Endothelial cell of umbilical vein (primary cell): ENCODE data around the gene UVRAG. TPM values are rescaled to one million over a fixed set of nuclear protein-coding genes. Genes with fewer than 3 reads are reported as not detected.

Experiments used
- BruUV-seq: library from RNA; stranded (reverse); fragments of 400-500 nt; replicated peaks from 2 replicates; lab custom pipeline; 2021; lab: Mats Ljungman, UMichigan
- CTCF ChIA-PET: fragments of 300-600, 350-600 bp; sonication (Branson Sonifier 250); formaldehyde crosslinking; loops from one replicate; lab custom pipeline; 2021; ENCODE audit warnings: antibody characterized with exemption, inconsistent platforms; lab: Charles Lee
- POLR2A ChIA-PET: fragments of 300-600, 350-600 bp; sonication (Branson Sonifier 250); formaldehyde crosslinking; loops from one replicate; lab custom pipeline; 2021; ENCODE audit warnings: antibody characterized with exemption, inconsistent platforms; lab: Charles Lee
- DNase-seq: peaks from one replicate; pipeline ENCODE4 v3.0.0-alpha.2; 2011; ENCODE audit warnings: low read depth, low spot score
- FAIRE-seq: peaks from 2 replicates; lab custom pipeline; 2011; peaks lifted over from hg19 to GRCh38; lab: Jason Lieb, UNC
- H2AFZ ChIP-seq: 2 replicates; pipeline ENCODE4 v1.6.0; 2012; ENCODE audit warnings: low read depth, low read length, control low read depth, inconsistent platforms
- H3K27ac ChIP-seq: 2 replicates; pipeline ENCODE4 v1.5.1; 2011; ENCODE audit warnings: low read depth, mild to moderate bottlenecking, control low read depth, low read length, moderate library complexity; ENCODE audit not compliant: insufficient read depth
- H3K27me3 ChIP-seq, 2 experiments: 2 replicates each; pipeline versions ENCODE4 v1.6.0 to v1.6.1; 2011; ENCODE audit warnings: low read length in 2 of 2, mixed read lengths in 1 of 2; ENCODE audit not compliant: control insufficient read depth in 2 of 2, insufficient read depth in 2 of 2
- H3K36me3 ChIP-seq, 2 experiments: 2 replicates in 1 of 2; 3 replicates in 1 of 2; pipeline ENCODE4 v1.5.1; 2011; ENCODE audit warnings: low read length in 2 of 2, mild to moderate bottlenecking in 1 of 2, moderate library complexity in 1 of 2; ENCODE audit not compliant: control insufficient read depth in 2 of 2, insufficient read depth in 2 of 2; ENCODE audit errors: extremely low read depth in 1 of 2
- H3K4me1 ChIP-seq: 3 replicates; pipeline ENCODE4 v1.5.1; 2011; ENCODE audit warnings: mild to moderate bottlenecking, low read length; ENCODE audit not compliant: control insufficient read depth, insufficient read depth; ENCODE audit errors: extremely low read depth
- H3K4me2 ChIP-seq: 2 replicates; pipeline ENCODE4 v1.6.1; 2011; ENCODE audit warnings: low read length, control low read depth, mixed read lengths; ENCODE audit not compliant: insufficient read depth
- H3K4me3 ChIP-seq, 3 experiments: fragments of 200-600 bp in 1 of 3; sonication (generic), shearing (Covaris generic) in 1 of 3; replicated peaks in 1 of 3; 2 replicates each; pipeline ENCODE4 v1.5.1; 2011 to 2016; ENCODE audit warnings: control low read depth in 3 of 3, low read length in 3 of 3, mild to moderate bottlenecking in 2 of 3, inconsistent platforms in 1 of 3, low read depth in 1 of 3, moderate library complexity in 1 of 3; ENCODE audit not compliant: insufficient read depth in 1 of 3
- H3K79me2 ChIP-seq: 2 replicates; pipeline ENCODE4 v1.6.0; 2012; ENCODE audit warnings: low read length, inconsistent platforms; ENCODE audit not compliant: control insufficient read depth, insufficient read depth
- H3K9ac ChIP-seq: replicated peaks from 2 replicates; pipeline ENCODE3; 2011; ENCODE audit warnings: low read length, control low read depth; ENCODE audit not compliant: insufficient read depth; ENCODE audit errors: extremely low read depth
- H3K9me1 ChIP-seq: replicated peaks from 3 replicates; pipeline ENCODE4 v1.6.0; 2011; ENCODE audit warnings: mild to moderate bottlenecking, low read length; ENCODE audit not compliant: control insufficient read depth, insufficient read depth; ENCODE audit errors: extremely low read depth
- H3K9me3 ChIP-seq: replicated peaks from 2 replicates; pipeline ENCODE4 v1.5.1; 2012; ENCODE audit warnings: low read length, inconsistent platforms; ENCODE audit not compliant: control insufficient read depth, insufficient read depth
- H4K20me1 ChIP-seq: replicated peaks from 2 replicates; pipeline ENCODE3; 2011; ENCODE audit warnings: mild to moderate bottlenecking, low read length; ENCODE audit not compliant: control insufficient read depth, insufficient read depth; ENCODE audit errors: extremely low read depth
- CTCF ChIP-seq, 2 donors: IDR thresholded peaks; 1 replicate in 1 of 2; 2 replicates in 1 of 2; pipeline ENCODE4 v1.5.1; 2011; ENCODE audit warnings: low read length in 2 of 2, mild to moderate bottlenecking in 2 of 2, moderate library complexity in 2 of 2, control low read depth in 1 of 2, inconsistent platforms in 1 of 2, low read depth in 1 of 2; ENCODE audit not compliant: insufficient read depth in 1 of 2; ENCODE audit errors: extremely low read depth in 1 of 2
- EZH2 ChIP-seq: IDR thresholded peaks from 2 replicates; pipeline ENCODE4 v1.6.1; 2012; ENCODE audit warnings: borderline replicate concordance, low read depth, mild to moderate bottlenecking, moderate library complexity, low read length, inconsistent platforms; ENCODE audit not compliant: severe bottlenecking
- FOS ChIP-seq: IDR thresholded peaks from 2 replicates; pipeline ENCODE4 v1.6.1; 2011; ENCODE audit warnings: mild to moderate bottlenecking, low read length, moderate library complexity, borderline replicate concordance; ENCODE audit not compliant: insufficient read depth
- GATA2 ChIP-seq: IDR thresholded peaks from 2 replicates; pipeline ENCODE4 v1.7.0; 2011; ENCODE audit warnings: low read depth, mild to moderate bottlenecking, moderate library complexity, mixed read lengths, low read length; ENCODE audit not compliant: insufficient read length, insufficient read depth
- MYC ChIP-seq: IDR thresholded peaks from one replicate; pipeline ENCODE4 v1.6.1; 2011; ENCODE audit warnings: mild to moderate bottlenecking, low read depth, low read length
- POLR2AphosphoS5 ChIP-seq: IDR thresholded peaks from 2 replicates; pipeline ENCODE4 v1.6.1; 2012; ENCODE audit warnings: low read depth, mild to moderate bottlenecking, control low read depth, low read length, moderate library complexity; ENCODE audit not compliant: insufficient read depth
- dilution Hi-C: fragments of 300-500 bp; cut with MboI; formaldehyde crosslinking; loops from one replicate; pipeline ENCODE4 v1.15.0; 2019; ENCODE audit warnings: low sequenced_read_pairs; ENCODE audit not compliant: extremely low pct_ligation_motif_present
- intact Hi-C: fragments of 100-400 bp; cut with micrococcal nuclease; formaldehyde crosslinking; loops from one replicate; pipeline ENCODE4 v1.10.0; 2022
- polyA plus RNA-seq, 4 experiments: library from polyadenylated mRNA; depleted of rRNA in 3 of 4; stranded (reverse) in 3 of 4; unstranded in 1 of 4; fragments of >200 nt; gene quantifications; 2 replicates each; pipeline versions ENCODE4 v1.2.1 to v1.2.3, GENCODE V29; 2011 to 2012; ENCODE audit warnings: missing spikeins in 1 of 4
- total RNA-seq: library from RNA; stranded (reverse); gene quantifications from 2 replicates; pipeline ENCODE4 v1.2.3, GENCODE V29; 2021

UVRAG gene
- total and polyA plus RNA-seq, 2 donors (not counting 3 experiments of a cell fraction or from before 2014, with no cell fraction given), result 21.2 to 65.6 TPM

- FAIRE-seq (no peak), DNase-seq (no peak)
- intact Hi-C loops (no loop called here), dilution Hi-C loops (no loop called here)
- Histone ChIP-seq H3K36me3 (no peaks in the 10 kb centered on the region), H3K27me3 (no peaks in the 10 kb centered on the region), H3K9me1 (peaks cover 6% of the 10 kb centered on the region), H3K9me3 (no peaks in the 10 kb centered on the region), H2AFZ (no peak overlapping the region), H3K9ac (no peak overlapping the region), H3K27ac (no peak overlapping the region), H3K79me2 (peaks cover 36% of the 10 kb centered on the region), H3K4me1 (peaks cover 20% of the 10 kb centered on the region), H3K4me2 (no peak overlapping the region), H4K20me1 (peaks cover 8% of the 10 kb centered on the region), H3K4me3 (no peak overlapping the region)
- CTCF ChIA-PET, result interaction anchor here (0.8 kb wide), 1 partner anchor 9 kb away, joined by 3 read pairs; no protein-coding TSS in a partner anchor
- POLR2A ChIA-PET, result no interaction called here
- no TSS peak for BruUV-seq
- TF ChIP-seq POLR2AphosphoS5, result no peak
- no peak for TF ChIP-seq CTCF (IDR thresholded peaks at IDR 0.05; ENCODE audit: extremely low read depth in 1 of 2, insufficient read depth in 1 of 2, low read depth in 1 of 2, low read length in 2 of 2)
- no peak for TF ChIP-seq GATA2
- TF ChIP-seq FOS, result no peak
- TF ChIP-seq EZH2, result no peak
- TF ChIP-seq MYC, result no peak
Observed at GRCh38 chr11:75925785-75926164, 110.8 kb downstream of the UVRAG start.
